A673 (cell line): ENCODE measurements around the gene SEC22B.
"Not testable (repeated sequence)": the region's sequence is repeated elsewhere in the genome, so short reads cannot be mapped to it uniquely, and the experiment has no call there.

Source experiments
- CTCF ChIP-seq: fragments of 300-800, 200-600 bp; sonication (generic); conservative IDR thresholded peaks from 2 replicates; pipeline ENCODE4 v1.5.1; 2017; ENCODE audit warnings: low read depth, mild to moderate bottlenecking, antibody characterized with exemption, low read length, moderate library complexity, mixed read lengths
- EZH2 ChIP-seq: fragments of 200-600 bp; sonication (generic); IDR thresholded peaks from 2 replicates; pipeline ENCODE4 v1.6.1; 2017; ENCODE audit warnings: borderline replicate concordance, low read depth, mild to moderate bottlenecking, mixed read lengths, antibody characterized with exemption, low read length; ENCODE audit not compliant: poor library complexity, severe bottlenecking

GRCh38 chr1:120144169-120144568, 32.2 kb downstream of the SEC22B start:
- TF ChIP-seq CTCF, EZH2: not testable (repeated sequence)
